Activated CD4-positive, alpha-beta T cell treated with anti-CD3 and anti-CD28 coated beads, Interleukin-2, amount 50 U/mL, for 1 hour (primary cell): ENCODE results near the gene UGP2.
"Not testable (repeated sequence)": the region's sequence is repeated elsewhere in the genome, so short reads cannot be mapped to it uniquely, and the experiment has no call there.

Source experiments
- DNase-seq: peaks from one replicate; pipeline ENCODE4 v3.0.0-alpha.2; 2020

Gene UGP2

GRCh38 chr2:63899639-63900038 lies 57.9 kb downstream of the UGP2 start:
- DNase-seq: no peak

- DNase-seq: no peak
Observed at GRCh38 chr2:63902149-63902548, 60.5 kb downstream of the UGP2 start.

- DNase-seq: no peak
Observed at GRCh38 chr2:63903003-63903402, 61.3 kb downstream of the UGP2 start.

- no peak for DNase-seq
Observed at GRCh38 chr2:63914311-63914710, 72.6 kb downstream of the UGP2 start.

GRCh38 chr2:63926815-63927214 lies 85.1 kb downstream of the UGP2 start:
- no peak for DNase-seq

- not testable (repeated sequence) for DNase-seq
Observed at GRCh38 chr2:63932104-63932503, 90.4 kb downstream of the UGP2 start.
